GM21381 (cell line): ENCODE data around the gene OR52B4.
"Not testable (repeated sequence)": the region's sequence is repeated elsewhere in the genome, so short reads cannot be mapped to it uniquely, and the experiment has no call there.

Experiments used
- ATAC-seq: cut with Tn5 transposase; IDR thresholded peaks from one replicate; pipeline ENCODE4 v1.9.1; 2021; ENCODE audit warnings: mild to moderate bottlenecking, moderate library complexity; ENCODE audit not compliant: unreplicated experiment

Gene OR52B4

GRCh38 chr11:4368286-4368685 is at the start of gene OR52B4:
TSS of gene OR52B4 (minus strand) at chr11:4368386. CDS start at chr11:4368295, 91 bp downstream.
- ATAC-seq = no peak

- ATAC-seq = no peak
Measured at GRCh38 chr11:4416816-4417215, 48.6 kb upstream of the OR52B4 start.

- no peak for ATAC-seq
Measured at GRCh38 chr11:4416306-4416705, 48.1 kb upstream of the OR52B4 start.

GRCh38 chr11:4406206-4406605 is 38.0 kb upstream of the OR52B4 start:
- ATAC-seq = not testable (repeated sequence)

GRCh38 chr11:4393858-4394223 is 25.7 kb upstream of the OR52B4 start:
- no peak for ATAC-seq

GRCh38 chr11:4393209-4393857 is 25.1 kb upstream of the OR52B4 start, which contains the start of gene TRIM21:
TSS of gene TRIM21 (minus strand) at chr11:4393702. CDS start at chr11:4390409, 3,293 bp downstream.
- ATAC-seq = peak; percentile 99

GRCh38 chr11:4388221-4388620 is 20.0 kb upstream of the OR52B4 start:
- ATAC-seq = no peak

GRCh38 chr11:4385978-4386740 is 18.0 kb upstream of the OR52B4 start:
- no peak for ATAC-seq

- ATAC-seq = no peak
Measured at GRCh38 chr11:4381901-4382300, 13.7 kb upstream of the OR52B4 start.

- ATAC-seq = no peak
Measured at GRCh38 chr11:4375431-4376140, 7.4 kb upstream of the OR52B4 start.

- no peak for ATAC-seq
Measured at GRCh38 chr11:4370166-4370565, 2.0 kb upstream of the OR52B4 start.

GRCh38 chr11:4348142-4348541 is 20.0 kb downstream of the OR52B4 start:
- not testable (repeated sequence) for ATAC-seq

GRCh38 chr11:4345366-4345765 is 22.8 kb downstream of the OR52B4 start:
- ATAC-seq = not testable (repeated sequence)

- ATAC-seq = not testable (repeated sequence)
Measured at GRCh38 chr11:4334356-4334755, 33.8 kb downstream of the OR52B4 start.
